Panc1 (cell line): ENCODE results near the gene HCLS1.

Experiments used
- POLR2AphosphoS5 ChIP-seq: IDR thresholded peaks from 2 replicates; pipeline ENCODE4 v1.6.1; 2012; ENCODE audit warnings: mild to moderate bottlenecking, low read depth, low read length, moderate library complexity
- SIN3A ChIP-seq: IDR thresholded peaks from 2 replicates; pipeline ENCODE4 v1.6.1; 2012; ENCODE audit warnings: low read depth, mild to moderate bottlenecking, low read length, moderate library complexity, borderline replicate concordance; ENCODE audit not compliant: insufficient read depth
- TCF7L2 ChIP-seq: IDR thresholded peaks from 2 replicates; pipeline ENCODE4 v1.6.1; 2011; ENCODE audit warnings: mild to moderate bottlenecking, low read depth, low read length, inconsistent platforms
- TF ChIP-seq, protein P1 (sequence below): fragments of 450-650 bp; IDR thresholded peaks from 2 replicates; pipeline ENCODE4 v1.5.1; 2017; ENCODE audit warnings: mild to moderate bottlenecking
- TF ChIP-seq, protein P2 (sequence below), 2 experiments: IDR thresholded peaks; 2 replicates each; pipeline ENCODE4 v1.6.1; 2011 to 2012; ENCODE audit warnings: low read depth in 2 of 2, control low read depth in 1 of 2, low read length in 1 of 2, mild to moderate bottlenecking in 1 of 2, moderate library complexity in 1 of 2; ENCODE audit not compliant: insufficient read depth in 1 of 2

DNA sequence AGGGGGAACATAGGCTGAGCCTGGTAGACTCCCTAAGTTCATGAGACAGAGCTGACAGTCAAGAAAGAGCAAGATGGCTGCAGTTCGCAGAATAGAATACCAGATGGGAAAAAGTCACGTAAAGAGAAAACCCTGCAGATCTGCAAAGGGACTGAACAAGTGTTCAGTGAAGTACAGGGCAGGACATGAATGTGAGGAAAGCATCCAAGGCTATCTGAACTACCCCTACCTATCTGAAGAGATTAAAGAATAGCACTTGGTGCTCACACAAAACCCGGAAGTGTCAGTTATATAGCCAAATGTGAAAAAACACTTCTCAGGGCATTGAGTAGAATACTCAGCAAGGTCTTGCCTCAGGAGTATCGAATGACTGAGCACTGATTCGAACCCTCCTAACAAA is 44.8 kb upstream of the HCLS1 start:
- TF ChIP-seq, protein P1, sequence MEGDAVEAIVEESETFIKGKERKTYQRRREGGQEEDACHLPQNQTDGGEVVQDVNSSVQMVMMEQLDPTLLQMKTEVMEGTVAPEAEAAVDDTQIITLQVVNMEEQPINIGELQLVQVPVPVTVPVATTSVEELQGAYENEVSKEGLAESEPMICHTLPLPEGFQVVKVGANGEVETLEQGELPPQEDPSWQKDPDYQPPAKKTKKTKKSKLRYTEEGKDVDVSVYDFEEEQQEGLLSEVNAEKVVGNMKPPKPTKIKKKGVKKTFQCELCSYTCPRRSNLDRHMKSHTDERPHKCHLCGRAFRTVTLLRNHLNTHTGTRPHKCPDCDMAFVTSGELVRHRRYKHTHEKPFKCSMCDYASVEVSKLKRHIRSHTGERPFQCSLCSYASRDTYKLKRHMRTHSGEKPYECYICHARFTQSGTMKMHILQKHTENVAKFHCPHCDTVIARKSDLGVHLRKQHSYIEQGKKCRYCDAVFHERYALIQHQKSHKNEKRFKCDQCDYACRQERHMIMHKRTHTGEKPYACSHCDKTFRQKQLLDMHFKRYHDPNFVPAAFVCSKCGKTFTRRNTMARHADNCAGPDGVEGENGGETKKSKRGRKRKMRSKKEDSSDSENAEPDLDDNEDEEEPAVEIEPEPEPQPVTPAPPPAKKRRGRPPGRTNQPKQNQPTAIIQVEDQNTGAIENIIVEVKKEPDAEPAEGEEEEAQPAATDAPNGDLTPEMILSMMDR, result no peak
- TF ChIP-seq SIN3A (no peak), POLR2AphosphoS5 (no peak), TCF7L2 (no peak)
- TF ChIP-seq, protein P2, sequence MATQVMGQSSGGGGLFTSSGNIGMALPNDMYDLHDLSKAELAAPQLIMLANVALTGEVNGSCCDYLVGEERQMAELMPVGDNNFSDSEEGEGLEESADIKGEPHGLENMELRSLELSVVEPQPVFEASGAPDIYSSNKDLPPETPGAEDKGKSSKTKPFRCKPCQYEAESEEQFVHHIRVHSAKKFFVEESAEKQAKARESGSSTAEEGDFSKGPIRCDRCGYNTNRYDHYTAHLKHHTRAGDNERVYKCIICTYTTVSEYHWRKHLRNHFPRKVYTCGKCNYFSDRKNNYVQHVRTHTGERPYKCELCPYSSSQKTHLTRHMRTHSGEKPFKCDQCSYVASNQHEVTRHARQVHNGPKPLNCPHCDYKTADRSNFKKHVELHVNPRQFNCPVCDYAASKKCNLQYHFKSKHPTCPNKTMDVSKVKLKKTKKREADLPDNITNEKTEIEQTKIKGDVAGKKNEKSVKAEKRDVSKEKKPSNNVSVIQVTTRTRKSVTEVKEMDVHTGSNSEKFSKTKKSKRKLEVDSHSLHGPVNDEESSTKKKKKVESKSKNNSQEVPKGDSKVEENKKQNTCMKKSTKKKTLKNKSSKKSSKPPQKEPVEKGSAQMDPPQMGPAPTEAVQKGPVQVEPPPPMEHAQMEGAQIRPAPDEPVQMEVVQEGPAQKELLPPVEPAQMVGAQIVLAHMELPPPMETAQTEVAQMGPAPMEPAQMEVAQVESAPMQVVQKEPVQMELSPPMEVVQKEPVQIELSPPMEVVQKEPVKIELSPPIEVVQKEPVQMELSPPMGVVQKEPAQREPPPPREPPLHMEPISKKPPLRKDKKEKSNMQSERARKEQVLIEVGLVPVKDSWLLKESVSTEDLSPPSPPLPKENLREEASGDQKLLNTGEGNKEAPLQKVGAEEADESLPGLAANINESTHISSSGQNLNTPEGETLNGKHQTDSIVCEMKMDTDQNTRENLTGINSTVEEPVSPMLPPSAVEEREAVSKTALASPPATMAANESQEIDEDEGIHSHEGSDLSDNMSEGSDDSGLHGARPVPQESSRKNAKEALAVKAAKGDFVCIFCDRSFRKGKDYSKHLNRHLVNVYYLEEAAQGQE (IDR thresholded peaks at IDR 0.05; ENCODE audit: insufficient read depth in 1 of 2, low read depth in 2 of 2, low read length in 1 of 2), result no peak
